NT2/D1 (cell line): ENCODE measurements around the gene HS3ST2.

Experiments
- SUZ12 ChIP-seq: IDR thresholded peaks from 2 replicates; pipeline ENCODE4 v1.6.1; 2011; ENCODE audit not compliant: insufficient read length, insufficient read depth; ENCODE audit errors: extremely low read depth
- YY1 ChIP-seq: IDR thresholded peaks from 2 replicates; pipeline ENCODE4 v1.6.1; 2011; ENCODE audit not compliant: insufficient read length, insufficient read depth

GRCh38 chr16:22862046-22862445, 48.1 kb downstream of the HS3ST2 start:
- no peak for TF ChIP-seq SUZ12
- TF ChIP-seq YY1 = no peak
